HCT116 (cell line): ENCODE measurements around the gene ACAP2. TPM values are rescaled to one million over a fixed set of nuclear protein-coding genes. Genes with fewer than 3 reads are reported as not detected.

Experiments used
- ATAC-seq: fragments of 200-7000 bp; cut with Tn5 transposase; 2 replicates; pipeline ENCODE4 v1.9.1; 2020; ENCODE audit warnings: mild to moderate bottlenecking, moderate library complexity
- BruUV-seq: library from RNA; stranded (reverse); fragments of 400-500 nt; replicated peaks from 2 replicates; lab custom pipeline; 2021; lab: Mats Ljungman, UMichigan
- CTCF ChIA-PET: fragments of 300-600 bp; sonication (Branson Sonifier 250); formaldehyde crosslinking; loops from one replicate; lab custom pipeline; 2021; ENCODE audit warnings: antibody characterized with exemption; lab: Charles Lee
- POLR2A ChIA-PET: fragments of 300-600, 350-600 bp; sonication (Branson Sonifier 250); formaldehyde crosslinking; loops from one replicate; lab custom pipeline; 2021; ENCODE audit warnings: antibody characterized with exemption; lab: Charles Lee
- RAD21 ChIA-PET, 2 experiments: fragments of 300-600 bp; sonication (Branson Sonifier 250); formaldehyde crosslinking; loops; one replicate each; lab custom pipeline; 2023; ENCODE audit warnings: low total read pairs in 2 of 2; ENCODE audit not compliant: uncharacterized antibody in 2 of 2, unreplicated experiment in 2 of 2, low non-redundant PET in 1 of 2; lab: Charles Lee
- DNase-seq: peaks from one replicate; pipeline ENCODE4 v3.0.0-alpha.2; 2010; ENCODE audit warnings: low read depth, low spot score
- H2AFZ ChIP-seq: fragments of 200-600 bp; shearing (Covaris generic), sonication (generic); 2 replicates; pipeline ENCODE4 v1.6.1; 2017; ENCODE audit warnings: low read depth, mixed run types, mixed read lengths, antibody characterized with exemption, low read length; ENCODE audit not compliant: poor library complexity, severe bottlenecking
- H3K27ac ChIP-seq: 2 replicates; pipeline ENCODE4 v1.5.1; 2012; ENCODE audit warnings: low read depth, low read length
- H3K27me3 ChIP-seq: fragments of 200-600 bp; sonication (generic); 2 replicates; pipeline ENCODE4 v1.6.1; 2016; ENCODE audit warnings: mixed run types, low read length, mixed read lengths; ENCODE audit not compliant: insufficient read depth
- H3K36me3 ChIP-seq, 2 experiments: fragments of 200-500 bp in 1 of 2; fragments of 200-600 bp in 1 of 2; sonication (Bioruptor generic) in 1 of 2; sonication (generic) in 1 of 2; 2 replicates each; pipeline versions ENCODE4 v1.5.1 to v1.6.1; 2014 to 2016; ENCODE audit warnings: low read length in 2 of 2, inconsistent platforms in 1 of 2, mixed read lengths in 1 of 2, mixed run types in 1 of 2; ENCODE audit not compliant: insufficient read depth in 2 of 2, control insufficient read depth in 1 of 2
- H3K4me1 ChIP-seq, 2 experiments: fragments of 200-600 bp in 1 of 2; sonication (generic) in 1 of 2; 2 replicates each; pipeline versions ENCODE4 v1.5.1 to v1.6.1; 2012 to 2017; ENCODE audit warnings: low read length in 2 of 2, inconsistent platforms in 1 of 2, mild to moderate bottlenecking in 1 of 2, mixed read lengths in 1 of 2, mixed run types in 1 of 2, moderate library complexity in 1 of 2; ENCODE audit not compliant: insufficient read depth in 2 of 2, control insufficient read depth in 1 of 2
- H3K4me2 ChIP-seq: fragments of 200-600 bp; sonication (generic); 2 replicates; pipeline ENCODE4 v1.6.1; 2017; ENCODE audit warnings: mixed run types, low read length, mixed read lengths
- H3K4me3 ChIP-seq, 2 experiments: fragments of 200-600 bp in 1 of 2; sonication (generic) in 1 of 2; replicated peaks in 1 of 2; 2 replicates each; pipeline ENCODE4 v1.5.1; 2011 to 2016; ENCODE audit warnings: low read length in 2 of 2, control low read depth in 1 of 2, low read depth in 1 of 2, mild to moderate bottlenecking in 1 of 2, mixed read lengths in 1 of 2, mixed run types in 1 of 2
- H3K79me2 ChIP-seq: fragments of 200-600 bp; sonication (generic); 2 replicates; pipeline ENCODE4 v1.6.1; 2017; ENCODE audit warnings: mild to moderate bottlenecking, mixed run types, low read length, moderate library complexity, mixed read lengths; ENCODE audit not compliant: insufficient read depth
- H3K9ac ChIP-seq: fragments of 200-600 bp; sonication (generic); 2 replicates; pipeline ENCODE4 v1.6.1; 2016; ENCODE audit warnings: low read length, mixed read lengths
- H3K9me2 ChIP-seq: fragments of 200-600 bp; sonication (generic), shearing (Covaris generic); 2 replicates; pipeline ENCODE4 v1.6.1; 2017; ENCODE audit warnings: mixed run types, mild to moderate bottlenecking, moderate library complexity; ENCODE audit not compliant: insufficient read depth
- H3K9me3 ChIP-seq, 2 experiments: fragments of 200-500 bp in 1 of 2; fragments of 200-600 bp in 1 of 2; sonication (Bioruptor generic) in 1 of 2; sonication (generic) in 1 of 2; 2 replicates each; pipeline ENCODE4 v1.6.1; 2014 to 2017; ENCODE audit warnings: low read length in 2 of 2, mixed read lengths in 2 of 2, inconsistent platforms in 1 of 2, low read depth in 1 of 2, mild to moderate bottlenecking in 1 of 2, mixed run types in 1 of 2, moderate library complexity in 1 of 2; ENCODE audit not compliant: control insufficient read depth in 1 of 2, insufficient read depth in 1 of 2
- H4K20me1 ChIP-seq: fragments of 200-600 bp; sonication (generic), shearing (Covaris generic); 2 replicates; pipeline ENCODE4 v1.6.1; 2017; ENCODE audit warnings: mixed run types, mild to moderate bottlenecking, moderate library complexity; ENCODE audit not compliant: insufficient read depth
- ATF3 ChIP-seq: IDR thresholded peaks from 2 replicates; pipeline ENCODE4 v1.6.1; 2012
- FOSL1 ChIP-seq: IDR thresholded peaks from 2 replicates; pipeline ENCODE4 v1.6.1; 2012; ENCODE audit warnings: low read depth
- MAX ChIP-seq: IDR thresholded peaks from 2 replicates; pipeline ENCODE4 v1.6.1; 2012
- POLR2A ChIP-seq: IDR thresholded peaks from 2 replicates; pipeline ENCODE4 v1.7.0; 2011; ENCODE audit warnings: borderline replicate concordance; ENCODE audit not compliant: insufficient read depth, insufficient read length; ENCODE audit errors: extremely low read depth
- SRF ChIP-seq: IDR thresholded peaks from 2 replicates; pipeline ENCODE4 v1.6.1; 2012; ENCODE audit warnings: low read depth
- TCF7L2 ChIP-seq: IDR thresholded peaks from 2 replicates; pipeline ENCODE4 v1.7.0; 2011; ENCODE audit warnings: borderline replicate concordance, inconsistent platforms; ENCODE audit not compliant: insufficient read depth, insufficient read length; ENCODE audit errors: extremely low read depth
- ZFX ChIP-seq: fragments of 450-650 bp; IDR thresholded peaks from 2 replicates; pipeline ENCODE4 v1.6.1; 2017
- intact Hi-C: fragments of 100-400 bp; cut with micrococcal nuclease; formaldehyde crosslinking; loops from 2 replicates; pipeline ENCODE4 v1.10.0; 2022
- total RNA-seq: library from RNA; stranded (reverse); gene quantifications from one replicate; pipeline ENCODE4 v1.2.1, GENCODE V29; 2021; ENCODE audit not compliant: unreplicated experiment
- TF ChIP-seq, protein P1 (sequence below), 3 experiments: fragments of 200-600 bp in 1 of 3; sonication (generic) in 1 of 3; IDR thresholded peaks in 2 of 3; conservative IDR thresholded peaks in 1 of 3; 2 replicates each; pipeline ENCODE4 v1.5.1; 2012 to 2017; ENCODE audit warnings: low read depth in 2 of 3, low read length in 2 of 3, antibody characterized with exemption in 1 of 3, borderline replicate concordance in 1 of 3, control low read depth in 1 of 3, mild to moderate bottlenecking in 1 of 3, mixed read lengths in 1 of 3, mixed run types in 1 of 3, moderate library complexity in 1 of 3; ENCODE audit not compliant: insufficient read depth in 1 of 3
- TF ChIP-seq, protein P2 (sequence below): IDR thresholded peaks from 2 replicates; pipeline ENCODE4 v1.6.1; 2012; ENCODE audit warnings: low read depth
- TF ChIP-seq, protein P3 (sequence below): IDR thresholded peaks from 2 replicates; pipeline ENCODE4 v1.6.1; 2011; ENCODE audit warnings: mild to moderate bottlenecking, low read length, moderate library complexity; ENCODE audit not compliant: insufficient replicate concordance; ENCODE audit errors: extremely low read depth

ACAP2 gene
- total RNA-seq, 1 experiment from 2014 or later: 43.0 TPM

DNA sequence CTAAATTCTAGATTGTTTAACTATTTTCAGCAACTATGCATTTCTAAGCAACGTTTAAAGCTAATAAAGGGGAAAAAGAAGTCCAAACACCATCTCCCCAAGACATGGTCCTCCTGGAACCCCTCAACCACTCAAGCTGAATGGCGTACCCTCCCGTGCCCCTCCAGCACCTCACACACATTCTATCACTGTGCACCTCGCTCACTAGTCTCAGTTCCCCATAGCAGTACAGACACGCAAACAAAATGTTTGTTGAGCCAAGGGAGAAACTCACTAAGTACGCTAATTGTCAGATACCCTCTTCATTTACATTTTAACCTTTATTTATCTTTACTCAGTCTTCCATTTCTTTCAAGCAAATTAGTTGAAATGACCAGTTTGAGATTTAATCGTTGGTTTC is 48.8 kb downstream of the ACAP2 start (continued):
- TF ChIP-seq, protein P1, sequence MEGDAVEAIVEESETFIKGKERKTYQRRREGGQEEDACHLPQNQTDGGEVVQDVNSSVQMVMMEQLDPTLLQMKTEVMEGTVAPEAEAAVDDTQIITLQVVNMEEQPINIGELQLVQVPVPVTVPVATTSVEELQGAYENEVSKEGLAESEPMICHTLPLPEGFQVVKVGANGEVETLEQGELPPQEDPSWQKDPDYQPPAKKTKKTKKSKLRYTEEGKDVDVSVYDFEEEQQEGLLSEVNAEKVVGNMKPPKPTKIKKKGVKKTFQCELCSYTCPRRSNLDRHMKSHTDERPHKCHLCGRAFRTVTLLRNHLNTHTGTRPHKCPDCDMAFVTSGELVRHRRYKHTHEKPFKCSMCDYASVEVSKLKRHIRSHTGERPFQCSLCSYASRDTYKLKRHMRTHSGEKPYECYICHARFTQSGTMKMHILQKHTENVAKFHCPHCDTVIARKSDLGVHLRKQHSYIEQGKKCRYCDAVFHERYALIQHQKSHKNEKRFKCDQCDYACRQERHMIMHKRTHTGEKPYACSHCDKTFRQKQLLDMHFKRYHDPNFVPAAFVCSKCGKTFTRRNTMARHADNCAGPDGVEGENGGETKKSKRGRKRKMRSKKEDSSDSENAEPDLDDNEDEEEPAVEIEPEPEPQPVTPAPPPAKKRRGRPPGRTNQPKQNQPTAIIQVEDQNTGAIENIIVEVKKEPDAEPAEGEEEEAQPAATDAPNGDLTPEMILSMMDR (IDR thresholded peaks at IDR 0.05 in 2 of 3, conservative IDR thresholded peaks at IDR 0.05 in 1 of 3; ENCODE audit: borderline replicate concordance in 1 of 3, insufficient read depth in 1 of 3, low read depth in 2 of 3, low read length in 2 of 3): no peak

GRCh38 chr3:195388380-195388779 is 54.4 kb downstream of the ACAP2 start:
- no peak overlapping the region for H3K9ac ChIP-seq
- intact Hi-C loops: no loop called here
- H2AFZ ChIP-seq: no peak overlapping the region
- no peak for DNase-seq
- H3K4me2 ChIP-seq: no peak overlapping the region
- no peak overlapping the region for H3K4me3 ChIP-seq
- POLR2A ChIA-PET: no interaction called here
- no peaks in the 10 kb centered on the region for H3K27me3 ChIP-seq
- CTCF ChIA-PET: no interaction called here
- H3K36me3 ChIP-seq: no peaks in the 10 kb centered on the region
- no peaks in the 10 kb centered on the region for H3K9me3 ChIP-seq
- H3K4me1 ChIP-seq: peaks cover 3 to 11% of the 10 kb centered on the region in 2 experiments; a peak in 3 of 4 replicates
- ATAC-seq: no peak
- no peak overlapping the region for H3K27ac ChIP-seq
- H3K79me2 ChIP-seq: no peaks in the 10 kb centered on the region
- 0 out of 2 replicates have a peak, but pooled peaks cover 3% of the 10 kb centered on the region for H4K20me1 ChIP-seq
- RAD21 ChIA-PET: no interaction called here
- BruUV-seq: no TSS peak
- no peaks in the 10 kb centered on the region for H3K9me2 ChIP-seq
- TF ChIP-seq FOSL1: no peak
- TF ChIP-seq, protein P2, sequence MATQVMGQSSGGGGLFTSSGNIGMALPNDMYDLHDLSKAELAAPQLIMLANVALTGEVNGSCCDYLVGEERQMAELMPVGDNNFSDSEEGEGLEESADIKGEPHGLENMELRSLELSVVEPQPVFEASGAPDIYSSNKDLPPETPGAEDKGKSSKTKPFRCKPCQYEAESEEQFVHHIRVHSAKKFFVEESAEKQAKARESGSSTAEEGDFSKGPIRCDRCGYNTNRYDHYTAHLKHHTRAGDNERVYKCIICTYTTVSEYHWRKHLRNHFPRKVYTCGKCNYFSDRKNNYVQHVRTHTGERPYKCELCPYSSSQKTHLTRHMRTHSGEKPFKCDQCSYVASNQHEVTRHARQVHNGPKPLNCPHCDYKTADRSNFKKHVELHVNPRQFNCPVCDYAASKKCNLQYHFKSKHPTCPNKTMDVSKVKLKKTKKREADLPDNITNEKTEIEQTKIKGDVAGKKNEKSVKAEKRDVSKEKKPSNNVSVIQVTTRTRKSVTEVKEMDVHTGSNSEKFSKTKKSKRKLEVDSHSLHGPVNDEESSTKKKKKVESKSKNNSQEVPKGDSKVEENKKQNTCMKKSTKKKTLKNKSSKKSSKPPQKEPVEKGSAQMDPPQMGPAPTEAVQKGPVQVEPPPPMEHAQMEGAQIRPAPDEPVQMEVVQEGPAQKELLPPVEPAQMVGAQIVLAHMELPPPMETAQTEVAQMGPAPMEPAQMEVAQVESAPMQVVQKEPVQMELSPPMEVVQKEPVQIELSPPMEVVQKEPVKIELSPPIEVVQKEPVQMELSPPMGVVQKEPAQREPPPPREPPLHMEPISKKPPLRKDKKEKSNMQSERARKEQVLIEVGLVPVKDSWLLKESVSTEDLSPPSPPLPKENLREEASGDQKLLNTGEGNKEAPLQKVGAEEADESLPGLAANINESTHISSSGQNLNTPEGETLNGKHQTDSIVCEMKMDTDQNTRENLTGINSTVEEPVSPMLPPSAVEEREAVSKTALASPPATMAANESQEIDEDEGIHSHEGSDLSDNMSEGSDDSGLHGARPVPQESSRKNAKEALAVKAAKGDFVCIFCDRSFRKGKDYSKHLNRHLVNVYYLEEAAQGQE: no peak
- no peak for TF ChIP-seq ZFX
- TF ChIP-seq TCF7L2: no peak
- no peak for TF ChIP-seq SRF
- TF ChIP-seq MAX: no peak
- TF ChIP-seq, protein P3, sequence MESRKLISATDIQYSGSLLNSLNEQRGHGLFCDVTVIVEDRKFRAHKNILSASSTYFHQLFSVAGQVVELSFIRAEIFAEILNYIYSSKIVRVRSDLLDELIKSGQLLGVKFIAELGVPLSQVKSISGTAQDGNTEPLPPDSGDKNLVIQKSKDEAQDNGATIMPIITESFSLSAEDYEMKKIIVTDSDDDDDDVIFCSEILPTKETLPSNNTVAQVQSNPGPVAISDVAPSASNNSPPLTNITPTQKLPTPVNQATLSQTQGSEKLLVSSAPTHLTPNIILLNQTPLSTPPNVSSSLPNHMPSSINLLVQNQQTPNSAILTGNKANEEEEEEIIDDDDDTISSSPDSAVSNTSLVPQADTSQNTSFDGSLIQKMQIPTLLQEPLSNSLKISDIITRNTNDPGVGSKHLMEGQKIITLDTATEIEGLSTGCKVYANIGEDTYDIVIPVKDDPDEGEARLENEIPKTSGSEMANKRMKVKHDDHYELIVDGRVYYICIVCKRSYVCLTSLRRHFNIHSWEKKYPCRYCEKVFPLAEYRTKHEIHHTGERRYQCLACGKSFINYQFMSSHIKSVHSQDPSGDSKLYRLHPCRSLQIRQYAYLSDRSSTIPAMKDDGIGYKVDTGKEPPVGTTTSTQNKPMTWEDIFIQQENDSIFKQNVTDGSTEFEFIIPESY: no peak
- no peak for TF ChIP-seq ATF3
- no peak for TF ChIP-seq POLR2A
